Gastroesophageal sphincter (tissue), 4 donors: Measurements from ENCODE around the gene MYOF. TPM values are rescaled to one million over a fixed set of nuclear protein-coding genes. Genes with fewer than 3 reads are reported as not detected.

Source experiments
- ATAC-seq: fragments of 150-250 bp; one replicate; pipeline ENCODE4 v1.9.1; 2016; ENCODE audit warnings: mild to moderate bottlenecking, moderate library complexity
- H3K27ac ChIP-seq, 4 donors: fragments of 200-600 bp; sonication (generic) in 3 of 4; 1 replicate in 3 of 4; 2 replicates in 1 of 4; pipeline ENCODE4 v1.5.1; 2016 to 2019
- H3K27me3 ChIP-seq: fragments of 200-600 bp; sonication (generic); one replicate; pipeline ENCODE4 v1.5.1; 2019
- H3K36me3 ChIP-seq, 2 donors: fragments of 200-600 bp; sonication (generic); one replicate each; pipeline ENCODE4 v1.5.1; 2019; ENCODE audit warnings: control low read depth in 1 of 2
- H3K4me1 ChIP-seq, 3 donors: fragments of 200-600 bp; sonication (generic); 1 replicate in 2 of 3; 2 replicates in 1 of 3; pipeline ENCODE4 v1.5.1; 2016 to 2019; ENCODE audit warnings: control low read depth in 2 of 3
- H3K4me3 ChIP-seq, 2 donors: fragments of 200-600 bp; sonication (generic); one replicate each; pipeline ENCODE4 v1.5.1; 2019; ENCODE audit warnings: mild to moderate bottlenecking in 1 of 2, moderate library complexity in 1 of 2
- H3K9me3 ChIP-seq, 3 donors: fragments of 200-600 bp; sonication (generic); one replicate each; pipeline ENCODE4 v1.5.1; 2017 to 2019; ENCODE audit warnings: control low read depth in 2 of 3
- EP300 ChIP-seq: sonication (generic); formaldehyde crosslinking; IDR thresholded peaks from one replicate; pipeline ENCODE4 v1.6.1; 2017; ENCODE audit warnings: antibody characterized with exemption, mild to moderate bottlenecking
- POLR2A ChIP-seq, 2 donors: fragments of 450-650 bp; IDR thresholded peaks; one replicate each; pipeline ENCODE4 v1.6.1; 2017; ENCODE audit warnings: antibody characterized with exemption in 2 of 2, mild to moderate bottlenecking in 2 of 2, moderate library complexity in 1 of 2
- POLR2AphosphoS5 ChIP-seq: sonication (generic); formaldehyde crosslinking; IDR thresholded peaks from one replicate; pipeline ENCODE4 v1.6.1; 2017; ENCODE audit warnings: antibody characterized with exemption
- whole genome bisulfite sequencing, 2 donors: methylation state at CpG; one replicate each; pipeline ENCODE4 v1.1.5; 2018; ENCODE audit warnings: low coverage in 1 of 2; 5-methylcytosine and 5-hydroxymethylcytosine counted together
- total RNA-seq, 4 donors: library from RNA; depleted of rRNA; stranded (reverse); fragments of >200 nt; gene quantifications; one replicate each; pipeline ENCODE4 v1.1.0, GENCODE V29; 2016
- TF ChIP-seq, protein P1 (sequence below), 4 experiments: fragments of 200-600 bp in 2 of 4; fragments of 450-650 bp in 2 of 4; sonication (generic) in 1 of 4; IDR thresholded peaks; one replicate each; pipeline ENCODE4 v1.5.1; 2017 to 2019; ENCODE audit warnings: antibody characterized with exemption in 4 of 4, mild to moderate bottlenecking in 2 of 4, moderate library complexity in 2 of 4

Gene MYOF
- total RNA-seq, 4 donors from 2014 or later, result 98.0 to 157 (median 126) TPM

DNA sequence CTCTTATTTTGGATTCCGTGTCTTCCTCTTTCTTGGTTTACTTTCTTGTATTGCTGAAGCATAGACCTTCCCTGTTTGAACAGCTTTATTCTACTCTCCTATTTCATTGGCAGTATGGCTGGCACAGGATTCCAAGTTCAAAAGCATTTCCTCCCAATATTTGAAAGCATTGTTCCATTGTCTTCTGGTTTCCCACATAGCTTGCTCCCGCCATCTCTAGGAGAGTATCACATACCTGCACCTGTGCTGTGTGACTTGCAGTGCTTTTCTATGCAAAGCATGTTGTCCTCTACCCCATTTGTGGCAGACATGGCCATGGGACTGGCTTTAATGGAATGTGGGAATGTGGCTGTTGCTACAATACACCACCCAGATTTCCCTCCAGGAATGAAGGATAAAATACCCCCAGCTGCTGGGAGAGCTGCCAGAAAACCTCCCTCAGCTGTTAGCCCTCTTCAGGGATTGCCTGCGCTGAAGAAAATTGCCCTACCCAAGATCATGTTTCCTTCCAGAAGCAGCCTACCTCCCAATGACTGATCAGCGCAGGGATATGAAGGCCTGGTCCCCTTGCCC lies 6.9 kb upstream of the MYOF start:
- no peaks in the 10 kb centered on the region for H3K4me1 ChIP-seq
- TF ChIP-seq, protein P1, sequence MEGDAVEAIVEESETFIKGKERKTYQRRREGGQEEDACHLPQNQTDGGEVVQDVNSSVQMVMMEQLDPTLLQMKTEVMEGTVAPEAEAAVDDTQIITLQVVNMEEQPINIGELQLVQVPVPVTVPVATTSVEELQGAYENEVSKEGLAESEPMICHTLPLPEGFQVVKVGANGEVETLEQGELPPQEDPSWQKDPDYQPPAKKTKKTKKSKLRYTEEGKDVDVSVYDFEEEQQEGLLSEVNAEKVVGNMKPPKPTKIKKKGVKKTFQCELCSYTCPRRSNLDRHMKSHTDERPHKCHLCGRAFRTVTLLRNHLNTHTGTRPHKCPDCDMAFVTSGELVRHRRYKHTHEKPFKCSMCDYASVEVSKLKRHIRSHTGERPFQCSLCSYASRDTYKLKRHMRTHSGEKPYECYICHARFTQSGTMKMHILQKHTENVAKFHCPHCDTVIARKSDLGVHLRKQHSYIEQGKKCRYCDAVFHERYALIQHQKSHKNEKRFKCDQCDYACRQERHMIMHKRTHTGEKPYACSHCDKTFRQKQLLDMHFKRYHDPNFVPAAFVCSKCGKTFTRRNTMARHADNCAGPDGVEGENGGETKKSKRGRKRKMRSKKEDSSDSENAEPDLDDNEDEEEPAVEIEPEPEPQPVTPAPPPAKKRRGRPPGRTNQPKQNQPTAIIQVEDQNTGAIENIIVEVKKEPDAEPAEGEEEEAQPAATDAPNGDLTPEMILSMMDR (IDR thresholded peaks at IDR 0.05), result no peak
- TF ChIP-seq EP300 (no peak), POLR2AphosphoS5 (no peak), POLR2A (IDR thresholded peaks at IDR 0.05) (no peak)
- H3K27me3 ChIP-seq, result no peaks in the 10 kb centered on the region
- 84 to 95% methylated on average over 3 of the region's 4 CpGs for WGBS, 2 donors
- ATAC-seq, result no peak
- H3K27ac ChIP-seq, result no peak overlapping the region
- no peaks in the 10 kb centered on the region for H3K36me3 ChIP-seq
- no peak overlapping the region for H3K4me3 ChIP-seq
- no peaks in the 10 kb centered on the region for H3K9me3 ChIP-seq

GRCh38 chr10:93485690-93486089 lies 3.6 kb upstream of the MYOF start:
- TF ChIP-seq POLR2A (IDR thresholded peaks at IDR 0.05) (no peak), POLR2AphosphoS5 (no peak), EP300 (no peak)
- TF ChIP-seq, protein P1 (IDR thresholded peaks at IDR 0.05), result no peak
- ATAC-seq, result no peak
- Histone ChIP-seq H3K27ac (no peak overlapping the region), H3K36me3 (no peaks in the 10 kb centered on the region), H3K4me3 (no peak overlapping the region), H3K27me3 (no peaks in the 10 kb centered on the region), H3K9me3 (no peaks in the 10 kb centered on the region), H3K4me1 (peaks cover 0 to 6% (median 0%) of the 10 kb centered on the region in 3 donors)
- 30 to 67% methylated on average over 1 of the region's 1 CpG for WGBS, 2 donors

GRCh38 chr10:93481637-93482144 lies 443 bp downstream of the MYOF start:
- Histone ChIP-seq H3K27me3 (no peaks in the 10 kb centered on the region), H3K9me3 (no peaks in the 10 kb centered on the region), H3K27ac (peak overlapping the region; percentile 90 to 100 (median 94)), H3K4me3 (peak overlapping the region; percentile 64 to 99), H3K4me1 (peaks cover 0 to 46% (median 0%) of the 10 kb centered on the region in 3 donors), H3K36me3 (peaks cover 0 to 8% of the 10 kb centered on the region in 2 donors)
- 3 to 4% methylated on average over 4 to 6 of the region's 7 CpGs for WGBS, 2 donors
- TF ChIP-seq EP300, result no peak
- TF ChIP-seq POLR2AphosphoS5, result no peak
- TF ChIP-seq, protein P1 (IDR thresholded peaks at IDR 0.05), result no peak
- no peak for TF ChIP-seq POLR2A (IDR thresholded peaks at IDR 0.05)
- ATAC-seq, result peak; percentile 11

DNA sequence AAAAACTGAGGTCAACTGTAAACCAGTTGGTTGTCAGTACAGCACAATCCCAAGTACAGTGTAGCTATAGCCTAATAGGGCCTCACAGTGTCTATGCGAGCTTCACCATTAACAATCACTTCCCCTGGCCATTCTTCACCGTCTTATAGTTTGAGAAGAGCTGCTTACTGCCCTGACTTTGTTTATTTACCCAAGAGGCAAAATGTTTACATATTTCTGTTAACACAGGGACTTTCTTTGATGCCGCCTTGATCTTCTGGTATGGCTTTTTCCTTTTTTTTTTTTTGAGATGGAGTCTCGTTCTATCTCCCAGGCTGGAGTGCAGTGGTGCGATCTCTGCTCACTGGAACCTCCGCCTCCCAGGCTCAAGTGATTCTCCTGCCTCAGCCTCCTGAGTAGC lies 3.3 kb downstream of the MYOF start:
- TF ChIP-seq EP300, result no peak
- TF ChIP-seq POLR2A (IDR thresholded peaks at IDR 0.05), result no peak
- TF ChIP-seq POLR2AphosphoS5, result no peak
- TF ChIP-seq, protein P1 (IDR thresholded peaks at IDR 0.05), result no peak
- H3K4me1 ChIP-seq, result peaks cover 4 to 73% (median 9%) of the 10 kb centered on the region in 3 donors
- H3K4me3 ChIP-seq, result no peak overlapping the region
- H3K36me3 ChIP-seq, result peaks cover 0 to 8% of the 10 kb centered on the region in 2 donors
- H3K27ac ChIP-seq, result peak overlapping the region in 3 of 4 donors; percentile 19 to 100 (median 95)
- H3K9me3 ChIP-seq, result no peaks in the 10 kb centered on the region
- no peak for ATAC-seq
- no peaks in the 10 kb centered on the region for H3K27me3 ChIP-seq
- WGBS, 2 donors, result 62 to 75% methylated on average over 5 to 6 of the region's 6 CpGs

DNA sequence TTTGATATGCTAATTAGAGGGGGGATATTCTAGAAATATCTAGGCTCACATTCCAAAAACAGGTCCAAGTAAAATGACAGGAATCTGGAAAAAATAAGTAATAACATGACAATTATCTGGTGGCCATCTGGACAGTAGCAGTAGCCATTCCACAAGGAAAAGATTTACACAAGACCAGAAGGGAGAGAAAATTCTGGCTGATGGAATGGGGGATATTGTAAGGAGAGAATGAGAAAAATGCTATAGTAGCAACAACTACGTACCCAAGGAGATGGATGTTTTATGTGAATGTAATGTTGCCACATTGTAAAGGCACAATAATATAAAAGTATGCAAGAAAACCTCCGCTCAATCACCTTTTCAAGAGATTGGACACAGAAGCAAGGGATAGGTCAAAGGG lies 5.4 kb downstream of the MYOF start:
- peaks cover 10 to 94% (median 12%) of the 10 kb centered on the region in 3 donors for H3K4me1 ChIP-seq
- peaks cover 0 to 8% of the 10 kb centered on the region in 2 donors for H3K36me3 ChIP-seq
- no peak for TF ChIP-seq POLR2A (IDR thresholded peaks at IDR 0.05)
- no peak for TF ChIP-seq POLR2AphosphoS5
- TF ChIP-seq, protein P1 (IDR thresholded peaks at IDR 0.05), result no peak
- TF ChIP-seq EP300, result no peak
- WGBS, 2 donors, result 75 to 77% methylated on average over 2 of the region's 2 CpGs
- no peaks in the 10 kb centered on the region for H3K9me3 ChIP-seq
- no peak overlapping the region for H3K4me3 ChIP-seq
- no peak for ATAC-seq
- no peaks in the 10 kb centered on the region for H3K27me3 ChIP-seq
- peak overlapping the region in 3 of 4 donors; percentile 21 to 95 (median 62) for H3K27ac ChIP-seq
